Measurements from ENCODE around the gene GNG8.
"Not testable (repeated sequence)": the region's sequence is repeated elsewhere in the genome, so short reads cannot be mapped to it uniquely, and the experiment has no call there.

GNG8 gene

GRCh38 chr19:46629546-46630025 is 6.4 kb downstream of the GNG8 start:
- Histone ChIP-seq H3K27ac (ENCODE audit: low read depth, low read length) (no peak overlapping the region), H3K4me1 (ENCODE audit: control insufficient read depth in 1 of 2, insufficient read depth in 2 of 2, low read length in 2 of 2) (peaks cover 13 to 24% of the 10 kb centered on the region in 2 donors)

GRCh38 chr19:46628970-46629369 is 7.0 kb downstream of the GNG8 start:
- Histone ChIP-seq H3K4me1 (ENCODE audit: control insufficient read depth in 1 of 2, insufficient read depth in 2 of 2, low read length in 2 of 2) (peaks cover 12 to 22% of the 10 kb centered on the region in 2 donors), H3K27me3 (ENCODE audit: control insufficient read depth in 1 of 2, insufficient read depth in 2 of 2, low read length in 2 of 2) (peaks cover 18 to 23% of the 10 kb centered on the region in 2 donors)
- H3K27ac ChIP-seq (ENCODE audit: low read depth, low read length); H3K9me3 ChIP-seq (ENCODE audit: control insufficient read depth in 1 of 2, low read length in 2 of 2); H3K9ac ChIP-seq (ENCODE audit: low read depth in 1 of 2, low read length in 2 of 2); H3K36me3 ChIP-seq (ENCODE audit: control insufficient read depth in 1 of 2, insufficient read depth in 2 of 2, low read length in 2 of 2); H3K4me3 ChIP-seq (ENCODE audit: low read depth in 1 of 2, low read length in 2 of 2): not testable (repeated sequence)

More at GRCh38 chr19:46629546-46630025, 6.4 kb downstream of the GNG8 start:
- Histone ChIP-seq H3K9me3 (ENCODE audit: control insufficient read depth in 1 of 2, low read length in 2 of 2) (no peaks in the 10 kb centered on the region), H3K36me3 (ENCODE audit: control insufficient read depth in 1 of 2, insufficient read depth in 2 of 2, low read length in 2 of 2) (no peaks in the 10 kb centered on the region), H3K4me3 (ENCODE audit: low read depth in 1 of 2, low read length in 2 of 2) (no peak overlapping the region), H3K9ac (ENCODE audit: low read depth in 1 of 2, low read length in 2 of 2) (no peak overlapping the region), H3K27me3 (ENCODE audit: control insufficient read depth in 1 of 2, insufficient read depth in 2 of 2, low read length in 2 of 2) (peaks cover 18 to 23% of the 10 kb centered on the region in 2 donors)

GRCh38 chr19:46626446-46626845 is 9.6 kb downstream of the GNG8 start:
- H3K27me3 ChIP-seq (ENCODE audit: control insufficient read depth in 1 of 2, insufficient read depth in 2 of 2, low read length in 2 of 2) = peaks cover 1 to 21% of the 10 kb centered on the region in 2 donors
- no peaks in the 10 kb centered on the region for H3K36me3 ChIP-seq (ENCODE audit: control insufficient read depth in 1 of 2, insufficient read depth in 2 of 2, low read length in 2 of 2)
- H3K4me1 ChIP-seq (ENCODE audit: control insufficient read depth in 1 of 2, insufficient read depth in 2 of 2, low read length in 2 of 2) = peaks cover 3 to 11% of the 10 kb centered on the region in 2 donors
- no peak overlapping the region for H3K4me3 ChIP-seq (ENCODE audit: low read depth in 1 of 2, low read length in 2 of 2)
- no peaks in the 10 kb centered on the region for H3K9me3 ChIP-seq (ENCODE audit: control insufficient read depth in 1 of 2, low read length in 2 of 2)
- H3K9ac ChIP-seq (ENCODE audit: low read depth in 1 of 2, low read length in 2 of 2) = no peak overlapping the region
- no peak overlapping the region for H3K27ac ChIP-seq (ENCODE audit: low read depth, low read length)

DNA sequence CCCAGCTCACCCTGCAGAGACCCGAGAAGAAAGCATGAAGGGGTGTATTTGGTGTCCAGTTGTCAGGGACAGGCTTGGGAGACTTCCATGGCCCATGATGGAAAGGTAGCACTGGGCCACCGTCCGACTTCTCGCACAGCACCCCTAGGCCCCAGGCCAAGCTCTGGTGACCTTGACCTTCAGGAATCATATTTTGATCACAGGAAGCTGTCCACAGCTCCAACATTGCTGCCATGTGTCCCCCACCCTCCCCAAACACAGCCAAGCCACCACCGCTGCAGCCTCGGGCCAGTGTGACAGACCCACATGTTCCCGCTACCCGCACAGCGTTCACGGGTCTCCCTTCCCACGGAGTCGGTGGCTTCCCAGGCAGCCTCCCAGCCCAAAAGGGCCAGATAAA is 10.3 kb downstream of the GNG8 start:
- no peaks in the 10 kb centered on the region for H3K36me3 ChIP-seq (ENCODE audit: control insufficient read depth in 1 of 2, insufficient read depth in 2 of 2, low read length in 2 of 2)
- no peak overlapping the region for H3K4me3 ChIP-seq (ENCODE audit: low read depth in 1 of 2, low read length in 2 of 2)
- peaks cover under 1 to 22% of the 10 kb centered on the region in 2 donors for H3K27me3 ChIP-seq (ENCODE audit: control insufficient read depth in 1 of 2, insufficient read depth in 2 of 2, low read length in 2 of 2)
- no peaks in the 10 kb centered on the region for H3K9me3 ChIP-seq (ENCODE audit: control insufficient read depth in 1 of 2, low read length in 2 of 2)
- peaks cover 3 to 11% of the 10 kb centered on the region in 2 donors for H3K4me1 ChIP-seq (ENCODE audit: control insufficient read depth in 1 of 2, insufficient read depth in 2 of 2, low read length in 2 of 2)
- peak overlapping the region; percentile 70 for H3K27ac ChIP-seq (ENCODE audit: low read depth, low read length)
- no peak overlapping the region for H3K9ac ChIP-seq (ENCODE audit: low read depth in 1 of 2, low read length in 2 of 2)

DNA sequence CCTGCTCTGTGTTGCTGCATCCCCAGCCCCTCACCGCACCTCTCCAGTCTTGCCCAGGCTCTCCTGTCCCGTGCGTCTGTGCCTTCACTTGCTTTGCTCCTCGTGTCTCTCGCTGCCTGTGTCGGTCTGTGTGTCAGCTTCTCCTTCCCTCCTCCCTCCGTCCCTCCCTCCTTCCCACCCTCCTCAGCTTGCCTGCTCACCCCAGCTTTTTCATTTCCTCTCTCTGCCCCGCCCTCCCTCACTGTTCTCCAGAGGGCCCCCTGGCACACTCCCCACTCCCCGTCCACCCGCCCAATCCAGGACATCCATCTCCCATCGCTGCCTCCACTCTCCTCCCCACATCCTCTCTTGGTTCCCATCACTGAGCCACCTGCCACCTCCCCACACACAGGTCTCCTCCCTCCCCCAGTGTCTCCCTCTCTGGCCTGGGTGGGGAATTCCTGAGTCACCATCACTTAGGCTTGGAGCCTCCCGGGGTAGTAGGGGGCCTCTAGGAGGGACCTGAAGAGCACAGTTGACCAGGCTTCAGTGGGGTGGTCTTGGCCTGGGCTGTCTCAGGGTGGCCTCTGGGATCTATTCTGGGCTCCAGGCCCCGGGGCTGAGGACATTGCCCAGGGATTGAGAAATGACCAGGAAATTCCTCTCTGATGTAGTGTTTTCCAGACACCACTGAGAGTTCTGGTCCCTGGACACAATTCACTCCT is 10.9 kb downstream of the GNG8 start, which contains the start of gene PTGIR:
TSS of gene PTGIR (minus strand) at position 132 of the 704 bp plus-strand sequence. CDS start 864 bp downstream, outside the sequence.
- Histone ChIP-seq H3K36me3 (ENCODE audit: control insufficient read depth in 1 of 2, insufficient read depth in 2 of 2, low read length in 2 of 2) (no peaks in the 10 kb centered on the region), H3K9ac (ENCODE audit: low read depth in 1 of 2, low read length in 2 of 2) (no peak within 1 kb of the TSS), H3K27me3 (ENCODE audit: control insufficient read depth in 1 of 2, insufficient read depth in 2 of 2, low read length in 2 of 2) (peaks cover 4 to 19% of the 10 kb centered on the region in 2 donors), H3K9me3 (ENCODE audit: control insufficient read depth in 1 of 2, low read length in 2 of 2) (no peaks in the 10 kb centered on the region), H3K4me3 (ENCODE audit: low read depth in 1 of 2, low read length in 2 of 2) (peak within 1 kb of the TSS; percentile 17 to 40), H3K4me1 (ENCODE audit: control insufficient read depth in 1 of 2, insufficient read depth in 2 of 2, low read length in 2 of 2) (peaks cover 3 to 11% of the 10 kb centered on the region in 2 donors), H3K27ac (ENCODE audit: low read depth, low read length) (peak within 1 kb of the TSS; percentile 70)

GRCh38 chr19:46623915-46624502 is 12.0 kb downstream of the GNG8 start:
- Histone ChIP-seq H3K4me3 (ENCODE audit: low read depth in 1 of 2, low read length in 2 of 2) (no peak overlapping the region), H3K27ac (ENCODE audit: low read depth, low read length) (peak overlapping the region; percentile 32), H3K4me1 (ENCODE audit: control insufficient read depth in 1 of 2, insufficient read depth in 2 of 2, low read length in 2 of 2) (peaks cover 8 to 15% of the 10 kb centered on the region in 2 donors), H3K9ac (ENCODE audit: low read depth in 1 of 2, low read length in 2 of 2) (no peak overlapping the region), H3K36me3 (ENCODE audit: control insufficient read depth in 1 of 2, insufficient read depth in 2 of 2, low read length in 2 of 2) (no peaks in the 10 kb centered on the region), H3K9me3 (ENCODE audit: control insufficient read depth in 1 of 2, low read length in 2 of 2) (no peaks in the 10 kb centered on the region), H3K27me3 (ENCODE audit: control insufficient read depth in 1 of 2, insufficient read depth in 2 of 2, low read length in 2 of 2) (peaks cover 4 to 19% of the 10 kb centered on the region in 2 donors)

GRCh38 chr19:46622118-46622446 is 13.9 kb downstream of the GNG8 start:
- no peaks in the 10 kb centered on the region for H3K9me3 ChIP-seq (ENCODE audit: control insufficient read depth in 1 of 2, low read length in 2 of 2)
- peaks cover 19 to 24% of the 10 kb centered on the region in 2 donors for H3K4me1 ChIP-seq (ENCODE audit: control insufficient read depth in 1 of 2, insufficient read depth in 2 of 2, low read length in 2 of 2)
- H3K36me3 ChIP-seq (ENCODE audit: control insufficient read depth in 1 of 2, insufficient read depth in 2 of 2, low read length in 2 of 2) = no peaks in the 10 kb centered on the region
- H3K27ac ChIP-seq (ENCODE audit: low read depth, low read length) = no peak overlapping the region
- H3K4me3 ChIP-seq (ENCODE audit: low read depth in 1 of 2, low read length in 2 of 2) = no peak overlapping the region
- peaks cover 4 to 19% of the 10 kb centered on the region in 2 donors for H3K27me3 ChIP-seq (ENCODE audit: control insufficient read depth in 1 of 2, insufficient read depth in 2 of 2, low read length in 2 of 2)
- H3K9ac ChIP-seq (ENCODE audit: low read depth in 1 of 2, low read length in 2 of 2) = no peak overlapping the region

- H3K27me3 ChIP-seq (ENCODE audit: control insufficient read depth in 1 of 2, insufficient read depth in 2 of 2, low read length in 2 of 2) = peaks cover 4 to 19% of the 10 kb centered on the region in 2 donors
- no peaks in the 10 kb centered on the region for H3K36me3 ChIP-seq (ENCODE audit: control insufficient read depth in 1 of 2, insufficient read depth in 2 of 2, low read length in 2 of 2)
- H3K4me1 ChIP-seq (ENCODE audit: control insufficient read depth in 1 of 2, insufficient read depth in 2 of 2, low read length in 2 of 2) = peaks cover 25 to 28% of the 10 kb centered on the region in 2 donors
- H3K4me3 ChIP-seq (ENCODE audit: low read depth in 1 of 2, low read length in 2 of 2) = peak overlapping the region in 1 of 2 donors; percentile 36
- H3K27ac ChIP-seq (ENCODE audit: low read depth, low read length) = peak overlapping the region; percentile 54
- H3K9ac ChIP-seq (ENCODE audit: low read depth in 1 of 2, low read length in 2 of 2) = peak overlapping the region in 1 of 2 donors; percentile 32
- H3K9me3 ChIP-seq (ENCODE audit: control insufficient read depth in 1 of 2, low read length in 2 of 2) = no peaks in the 10 kb centered on the region
Observed at GRCh38 chr19:46621191-46622117, 14.5 kb downstream of the GNG8 start.

GRCh38 chr19:46620716-46621115 is 15.3 kb downstream of the GNG8 start:
- Histone ChIP-seq H3K9ac (ENCODE audit: low read depth in 1 of 2, low read length in 2 of 2) (no peak overlapping the region), H3K27ac (ENCODE audit: low read depth, low read length) (peak overlapping the region; percentile 54), H3K4me1 (ENCODE audit: control insufficient read depth in 1 of 2, insufficient read depth in 2 of 2, low read length in 2 of 2) (peaks cover 28 to 30% of the 10 kb centered on the region in 2 donors), H3K9me3 (ENCODE audit: control insufficient read depth in 1 of 2, low read length in 2 of 2) (no peaks in the 10 kb centered on the region), H3K4me3 (ENCODE audit: low read depth in 1 of 2, low read length in 2 of 2) (no peak overlapping the region), H3K27me3 (ENCODE audit: control insufficient read depth in 1 of 2, insufficient read depth in 2 of 2, low read length in 2 of 2) (peaks cover 4 to 19% of the 10 kb centered on the region in 2 donors), H3K36me3 (ENCODE audit: control insufficient read depth in 1 of 2, insufficient read depth in 2 of 2, low read length in 2 of 2) (no peaks in the 10 kb centered on the region)

All from duodenal mucosa (tissue), 2 donors.